ENCODE measurements around the gene SLC25A41.

SLC25A41 gene

DNA sequence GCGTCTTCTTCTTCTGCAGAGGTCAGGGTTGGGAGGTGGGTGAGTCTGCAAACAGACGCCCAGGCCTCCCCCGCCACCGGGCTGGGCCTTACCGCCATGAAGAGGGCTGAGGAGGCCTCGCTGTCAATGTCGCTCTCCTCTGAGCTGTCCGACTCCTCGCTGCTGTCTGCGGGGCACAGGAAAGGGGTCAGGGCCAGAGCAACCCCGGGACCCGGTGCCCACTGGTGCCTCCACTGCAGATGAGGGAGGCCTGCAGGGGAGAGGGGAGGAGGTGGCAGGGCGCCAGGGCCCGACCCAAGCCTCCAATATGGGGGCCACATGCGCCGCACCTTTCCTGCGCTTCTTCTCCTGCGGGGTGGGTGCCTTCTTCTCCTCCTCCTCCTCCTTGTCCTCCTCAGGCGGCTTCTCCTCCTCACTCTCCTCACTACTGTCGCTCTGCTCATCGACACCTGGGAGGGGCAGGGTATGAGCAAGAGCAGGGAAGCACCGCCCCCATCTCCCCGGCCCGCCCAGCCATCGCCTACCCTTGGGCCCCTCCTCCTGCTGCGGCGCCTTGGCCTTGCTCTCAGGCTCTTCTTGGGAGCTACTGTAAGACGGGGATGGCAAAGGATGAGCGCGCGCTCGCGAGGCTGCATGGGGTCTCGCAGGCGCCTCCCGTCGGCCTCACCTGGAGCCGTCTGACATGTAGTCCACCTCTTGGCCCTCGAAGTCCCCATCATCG, 52.4 kb downstream of the SLC25A41 start:
- Histone ChIP-seq H4K8ac (ENCODE audit: low read length) (no peak overlapping the region), H2BK12ac (ENCODE audit: low read length in 2 of 2) (no peak overlapping the region), H3K9me3 (ENCODE audit: control insufficient read depth, low read length) (peaks cover 9% of the 10 kb centered on the region), H4K91ac (ENCODE audit: low read length) (no peak overlapping the region), H3K18ac (ENCODE audit: low read depth in 1 of 2, low read length in 2 of 2) (no peak overlapping the region), H3K4me1 (ENCODE audit: control insufficient read depth, insufficient read depth, low read depth, low read length) (peaks cover 16% of the 10 kb centered on the region), H3K4ac (ENCODE audit: low read depth in 1 of 2, low read length in 2 of 2) (no peak overlapping the region), H3K9ac (ENCODE audit: low read length) (no peak overlapping the region), H2AFZ (ENCODE audit: low read depth, low read length) (no peak overlapping the region), H3K23ac (ENCODE audit: low read length in 2 of 2) (no peak overlapping the region), H2BK120ac (ENCODE audit: low read depth, low read length) (no peak overlapping the region), H3K14ac (ENCODE audit: low read length in 2 of 2) (no peak overlapping the region), H3K4me2 (ENCODE audit: low read length, poor library complexity, severe bottlenecking) (no peak overlapping the region), H2AK5ac (ENCODE audit: low read length, severe bottlenecking) (no peak overlapping the region), H3K36me3 (ENCODE audit: control insufficient read depth in 1 of 2, insufficient read depth in 2 of 2, low read depth in 1 of 2, low read length in 2 of 2) (peaks cover 72 to 73% of the 10 kb centered on the region in 2 experiments), H3K79me1 (replicated peaks; ENCODE audit: low read length, poor library complexity, severe bottlenecking) (peaks cover 13% of the 10 kb centered on the region), H2BK5ac (ENCODE audit: low read depth, low read length, poor library complexity, severe bottlenecking) (no peak overlapping the region), H2BK15ac (ENCODE audit: low read depth, poor library complexity, severe bottlenecking) (no peak overlapping the region), H3K27me3 (ENCODE audit: control insufficient read depth in 1 of 2, insufficient read depth in 1 of 2, low read length in 2 of 2) (no peaks in the 10 kb centered on the region), H3K27ac (ENCODE audit: low read length, poor library complexity, severe bottlenecking) (no peak overlapping the region), H3K4me3 (ENCODE audit: insufficient read depth in 1 of 2, low read depth in 1 of 2, low read length in 2 of 2) (no peak overlapping the region)
- DNase-seq, result no peak
- 98% methylated on average over 36 of the region's 40 CpGs for WGBS

DNA sequence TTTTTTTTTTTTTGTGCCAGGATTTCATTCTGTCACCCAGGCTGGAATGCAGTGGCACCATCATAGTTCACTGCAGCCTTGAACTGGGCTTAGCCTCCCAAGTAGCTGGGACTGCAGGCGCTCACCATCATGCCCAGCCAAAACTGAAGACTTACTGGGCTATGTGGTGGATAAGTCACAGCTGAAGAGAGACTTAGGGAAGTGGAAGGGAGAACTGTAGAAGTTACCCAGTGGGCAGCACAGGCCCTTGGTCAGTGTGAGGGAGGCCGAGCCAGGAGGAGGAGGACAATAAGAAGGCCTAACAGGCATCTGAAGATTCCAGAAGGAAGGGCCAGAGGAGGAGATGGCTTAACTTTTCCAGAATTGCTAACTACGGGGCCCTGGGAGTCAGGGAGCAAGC, 53.8 kb downstream of the SLC25A41 start:
- no peak overlapping the region for H3K27ac ChIP-seq (ENCODE audit: low read length, poor library complexity, severe bottlenecking)
- peaks cover 14% of the 10 kb centered on the region for H3K79me1 ChIP-seq (replicated peaks; ENCODE audit: low read length, poor library complexity, severe bottlenecking)
- H2AFZ ChIP-seq (ENCODE audit: low read depth, low read length), result no peak overlapping the region
- H2BK5ac ChIP-seq (ENCODE audit: low read depth, low read length, poor library complexity, severe bottlenecking), result no peak overlapping the region
- H3K4me3 ChIP-seq (ENCODE audit: insufficient read depth in 1 of 2, low read depth in 1 of 2, low read length in 2 of 2), result no peak overlapping the region
- no peak overlapping the region for H3K9ac ChIP-seq (ENCODE audit: low read length)
- peaks cover 60 to 74% of the 10 kb centered on the region in 2 experiments for H3K36me3 ChIP-seq (ENCODE audit: control insufficient read depth in 1 of 2, insufficient read depth in 2 of 2, low read depth in 1 of 2, low read length in 2 of 2)
- DNase-seq, result no peak
- H2BK12ac ChIP-seq (ENCODE audit: low read length in 2 of 2), result no peak overlapping the region
- 99% methylated on average over 3 of the region's 3 CpGs for WGBS
- H2AK5ac ChIP-seq (ENCODE audit: low read length, severe bottlenecking), result no peak overlapping the region
- no peak overlapping the region for H2BK120ac ChIP-seq (ENCODE audit: low read depth, low read length)
- no peak overlapping the region for H3K14ac ChIP-seq (ENCODE audit: low read length in 2 of 2)
- no peak overlapping the region for H3K23ac ChIP-seq (ENCODE audit: low read length in 2 of 2)
- no peak overlapping the region for H3K4ac ChIP-seq (ENCODE audit: low read depth in 1 of 2, low read length in 2 of 2)
- H3K4me2 ChIP-seq (ENCODE audit: low read length, poor library complexity, severe bottlenecking), result no peak overlapping the region
- H3K9me3 ChIP-seq (ENCODE audit: control insufficient read depth, low read length), result peaks cover 9% of the 10 kb centered on the region
- no peak overlapping the region for H4K91ac ChIP-seq (ENCODE audit: low read length)
- no peak overlapping the region for H2BK15ac ChIP-seq (ENCODE audit: low read depth, poor library complexity, severe bottlenecking)
- H3K18ac ChIP-seq (ENCODE audit: low read depth in 1 of 2, low read length in 2 of 2), result no peak overlapping the region
- H3K27me3 ChIP-seq (ENCODE audit: control insufficient read depth in 1 of 2, insufficient read depth in 1 of 2, low read length in 2 of 2), result no peaks in the 10 kb centered on the region
- peaks cover 22% of the 10 kb centered on the region for H3K4me1 ChIP-seq (ENCODE audit: control insufficient read depth, insufficient read depth, low read depth, low read length)
- H4K8ac ChIP-seq (ENCODE audit: low read length), result no peak overlapping the region

DNA sequence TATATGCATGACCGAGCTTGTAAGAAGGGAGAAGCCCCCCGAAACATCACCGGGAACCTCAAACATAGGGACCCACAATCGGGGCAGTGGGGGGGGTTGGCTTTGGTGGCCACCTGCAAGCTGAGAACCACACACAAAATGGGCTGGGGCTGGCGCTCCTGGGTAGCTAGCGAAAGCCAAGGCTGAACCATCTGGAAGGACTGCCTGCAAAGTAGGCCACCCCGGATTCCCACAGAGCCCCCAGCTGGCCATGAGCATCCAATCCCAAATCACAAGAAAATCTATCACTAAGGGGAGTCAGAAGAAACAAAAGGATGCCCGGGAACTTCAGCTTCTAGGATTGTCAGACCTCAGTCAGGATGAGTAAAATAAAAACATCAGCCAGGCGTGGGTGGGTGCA, 55.1 kb downstream of the SLC25A41 start:
- 91% methylated on average over 9 of the region's 9 CpGs for WGBS
- no peak overlapping the region for H3K9ac ChIP-seq (ENCODE audit: low read length)
- H2BK12ac ChIP-seq (ENCODE audit: low read length in 2 of 2), result no peak overlapping the region
- H3K27ac ChIP-seq (ENCODE audit: low read length, poor library complexity, severe bottlenecking), result peak overlapping the region; percentile 88
- H2BK15ac ChIP-seq (ENCODE audit: low read depth, poor library complexity, severe bottlenecking), result no peak overlapping the region
- DNase-seq, result no peak
- no peak overlapping the region for H2AFZ ChIP-seq (ENCODE audit: low read depth, low read length)
- H3K27me3 ChIP-seq (ENCODE audit: control insufficient read depth in 1 of 2, insufficient read depth in 1 of 2, low read length in 2 of 2), result no peaks in the 10 kb centered on the region
- H3K14ac ChIP-seq (ENCODE audit: low read length in 2 of 2), result no peak overlapping the region
- H3K36me3 ChIP-seq (ENCODE audit: control insufficient read depth in 1 of 2, insufficient read depth in 2 of 2, low read depth in 1 of 2, low read length in 2 of 2), result peaks cover 49 to 72% of the 10 kb centered on the region in 2 experiments
- H3K9me3 ChIP-seq (ENCODE audit: control insufficient read depth, low read length), result peaks cover 9% of the 10 kb centered on the region
- no peak overlapping the region for H3K4ac ChIP-seq (ENCODE audit: low read depth in 1 of 2, low read length in 2 of 2)
- H3K23ac ChIP-seq (ENCODE audit: low read length in 2 of 2), result no peak overlapping the region
- H3K4me1 ChIP-seq (ENCODE audit: control insufficient read depth, insufficient read depth, low read depth, low read length), result peaks cover 34% of the 10 kb centered on the region
- H2BK120ac ChIP-seq (ENCODE audit: low read depth, low read length), result no peak overlapping the region
- no peak overlapping the region for H3K4me3 ChIP-seq (ENCODE audit: insufficient read depth in 1 of 2, low read depth in 1 of 2, low read length in 2 of 2)
- peaks cover 16% of the 10 kb centered on the region for H3K79me1 ChIP-seq (replicated peaks; ENCODE audit: low read length, poor library complexity, severe bottlenecking)
- no peak overlapping the region for H4K8ac ChIP-seq (ENCODE audit: low read length)
- H4K91ac ChIP-seq (ENCODE audit: low read length), result no peak overlapping the region
- H3K18ac ChIP-seq (ENCODE audit: low read depth in 1 of 2, low read length in 2 of 2), result no peak overlapping the region
- H2AK5ac ChIP-seq (ENCODE audit: low read length, severe bottlenecking), result peak overlapping the region; percentile 91
- H3K4me2 ChIP-seq (ENCODE audit: low read length, poor library complexity, severe bottlenecking), result no peak overlapping the region
- peak overlapping the region; percentile 11 for H2BK5ac ChIP-seq (ENCODE audit: low read depth, low read length, poor library complexity, severe bottlenecking)

DNA sequence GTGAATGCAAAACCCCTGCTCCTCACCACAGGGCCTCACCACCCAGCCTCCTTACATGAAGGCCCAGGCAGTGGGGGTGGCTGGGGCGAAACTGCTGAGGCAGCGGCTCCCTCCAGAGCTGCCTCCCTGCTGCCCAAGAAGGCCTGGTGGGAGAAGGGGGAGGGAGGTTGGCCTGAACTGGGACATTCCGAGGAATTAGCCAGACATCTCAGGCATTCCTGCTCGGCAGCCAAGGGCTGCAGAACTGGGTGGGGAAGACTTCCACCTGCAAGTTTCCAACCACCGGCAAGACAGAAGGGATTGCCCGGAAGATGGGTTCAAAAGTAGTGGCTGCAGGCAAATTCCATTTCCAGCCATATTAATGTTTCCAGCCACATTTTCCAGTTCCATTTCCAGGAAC, 55.5 kb downstream of the SLC25A41 start:
- Histone ChIP-seq H3K4ac (ENCODE audit: low read depth in 1 of 2, low read length in 2 of 2) (no peak overlapping the region), H2BK5ac (ENCODE audit: low read depth, low read length, poor library complexity, severe bottlenecking) (peak overlapping the region; percentile 11), H4K8ac (ENCODE audit: low read length) (no peak overlapping the region), H3K4me3 (ENCODE audit: insufficient read depth in 1 of 2, low read depth in 1 of 2, low read length in 2 of 2) (no peak overlapping the region), H2BK120ac (ENCODE audit: low read depth, low read length) (no peak overlapping the region), H3K4me1 (ENCODE audit: control insufficient read depth, insufficient read depth, low read depth, low read length) (peaks cover 35% of the 10 kb centered on the region), H2AFZ (ENCODE audit: low read depth, low read length) (no peak overlapping the region), H3K9ac (ENCODE audit: low read length) (no peak overlapping the region), H3K18ac (ENCODE audit: low read depth in 1 of 2, low read length in 2 of 2) (no peak overlapping the region), H3K27ac (ENCODE audit: low read length, poor library complexity, severe bottlenecking) (peak overlapping the region; percentile 88), H3K79me1 (replicated peaks; ENCODE audit: low read length, poor library complexity, severe bottlenecking) (peaks cover 14% of the 10 kb centered on the region), H3K27me3 (ENCODE audit: control insufficient read depth in 1 of 2, insufficient read depth in 1 of 2, low read length in 2 of 2) (no peaks in the 10 kb centered on the region), H3K9me3 (ENCODE audit: control insufficient read depth, low read length) (peaks cover 9% of the 10 kb centered on the region), H4K91ac (ENCODE audit: low read length) (no peak overlapping the region), H3K36me3 (ENCODE audit: control insufficient read depth in 1 of 2, insufficient read depth in 2 of 2, low read depth in 1 of 2, low read length in 2 of 2) (peaks cover 45 to 68% of the 10 kb centered on the region in 2 experiments), H3K14ac (ENCODE audit: low read length in 2 of 2) (no peak overlapping the region), H3K23ac (ENCODE audit: low read length in 2 of 2) (no peak overlapping the region), H2BK15ac (ENCODE audit: low read depth, poor library complexity, severe bottlenecking) (no peak overlapping the region), H2BK12ac (ENCODE audit: low read length in 2 of 2) (no peak overlapping the region), H3K4me2 (ENCODE audit: low read length, poor library complexity, severe bottlenecking) (no peak overlapping the region), H2AK5ac (ENCODE audit: low read length, severe bottlenecking) (peak overlapping the region; percentile 91)
- 59% methylated on average over 6 of the region's 6 CpGs for WGBS
- peak; percentile 27 for DNase-seq
